ENCODE results near the gene FAM187B.
"Not testable (repeated sequence)": the region's sequence is repeated elsewhere in the genome, so short reads cannot be mapped to it uniquely, and the experiment has no call there.

The FAM187B gene

DNA sequence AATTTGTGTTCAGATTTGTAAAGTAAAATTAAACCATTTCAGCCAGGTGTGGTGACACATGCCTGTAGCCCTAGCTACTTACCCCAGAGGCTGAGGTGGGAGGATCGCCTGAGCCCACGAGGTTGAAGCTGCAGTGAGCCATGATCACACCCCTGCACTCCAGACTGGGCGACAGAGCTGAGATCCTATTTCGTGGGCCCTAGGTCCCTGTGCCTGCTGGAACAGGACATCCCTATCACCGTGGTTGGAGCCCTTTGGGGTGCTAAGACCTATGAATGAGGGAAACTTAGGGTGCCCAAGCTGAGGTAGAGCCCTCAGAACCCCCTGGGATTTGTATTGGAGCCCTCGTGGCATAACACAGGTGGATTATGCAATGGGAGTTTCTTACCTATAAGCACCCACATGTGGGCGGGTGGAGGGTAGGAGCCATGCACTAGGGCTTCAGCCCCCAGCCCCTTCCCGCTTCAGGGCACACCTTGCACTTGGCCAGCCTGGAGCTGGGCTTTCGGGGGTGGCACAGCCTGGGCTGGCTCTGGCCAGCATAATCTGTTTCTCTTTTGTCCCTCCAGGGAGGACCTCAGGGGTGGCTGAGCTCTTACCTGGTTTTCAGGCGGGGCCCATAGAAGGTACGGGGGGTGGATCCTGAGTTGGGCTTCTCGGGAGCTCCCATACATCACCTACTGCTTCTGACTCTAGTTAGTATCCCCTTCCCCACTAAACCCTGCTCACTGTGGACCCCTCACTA, 33.0 kb upstream of the FAM187B start:
- no peak for DNase-seq

DNA sequence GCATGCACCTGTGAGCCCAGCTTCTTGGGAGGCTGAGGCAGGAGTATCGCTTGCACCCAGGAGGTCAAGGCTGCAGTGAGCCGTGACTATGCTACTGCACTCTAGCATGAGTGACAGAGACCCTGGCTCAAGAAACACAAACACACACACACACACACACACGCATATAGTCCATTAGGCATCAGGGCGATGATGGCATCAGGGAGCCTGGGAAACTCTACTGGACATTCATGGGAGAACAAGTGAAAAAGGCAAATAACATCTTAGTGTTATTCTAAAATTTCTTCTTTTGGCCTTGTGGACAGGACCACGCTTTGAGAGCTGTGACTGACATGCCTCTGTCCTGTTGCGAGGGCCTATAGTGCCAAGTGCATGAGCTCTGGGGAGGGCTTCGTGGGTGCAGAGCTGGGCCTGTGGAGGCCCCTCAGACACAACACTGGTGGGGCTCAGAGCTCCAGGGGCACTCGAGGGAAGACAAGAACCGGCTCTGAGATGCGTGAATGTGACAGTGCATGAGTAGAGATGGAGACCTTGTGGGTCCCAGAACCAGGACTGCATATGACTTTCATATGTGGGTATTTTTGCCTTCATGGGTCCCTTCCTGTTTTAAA, 32.3 kb upstream of the FAM187B start:
- DNase-seq, result no peak

DNA sequence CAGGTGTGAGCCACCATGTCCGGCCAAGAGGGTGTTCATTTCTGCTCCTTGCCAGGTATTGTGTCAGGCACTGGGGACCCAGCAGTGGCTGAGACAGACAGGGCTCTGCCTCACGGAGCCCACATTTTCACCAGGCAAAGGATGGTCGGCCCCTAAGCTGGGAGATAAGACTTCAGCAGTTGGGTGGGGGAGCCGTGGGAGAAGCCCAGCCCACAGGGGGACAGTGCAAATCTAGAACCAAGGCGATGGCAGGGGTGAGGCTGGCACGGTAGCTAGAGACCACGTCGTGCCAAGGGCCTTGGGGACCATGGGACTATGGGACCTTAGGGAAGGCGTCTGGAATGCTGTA, 28.5 kb upstream of the FAM187B start:
- DNase-seq, result no peak

DNA sequence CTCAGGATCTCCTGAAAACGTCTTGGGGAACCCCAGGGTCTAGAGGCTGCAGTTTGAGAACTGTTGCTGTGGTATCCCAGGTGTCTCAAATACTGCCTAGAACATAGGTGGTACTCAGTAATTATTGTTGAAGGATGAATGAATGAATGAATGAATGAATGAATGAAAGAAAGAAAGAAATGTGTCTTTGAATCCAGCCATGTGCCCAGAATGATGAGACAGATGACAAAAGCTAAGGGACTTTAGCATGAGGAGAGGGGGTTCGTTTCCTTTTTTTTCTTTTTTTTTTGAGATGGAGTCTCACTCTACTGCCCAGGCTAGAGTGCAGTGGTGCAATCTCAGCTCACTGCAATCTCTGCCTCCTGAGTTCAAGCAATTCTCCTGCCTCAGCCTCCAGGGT, 28.0 kb upstream of the FAM187B start:
- DNase-seq, result no peak

DNA sequence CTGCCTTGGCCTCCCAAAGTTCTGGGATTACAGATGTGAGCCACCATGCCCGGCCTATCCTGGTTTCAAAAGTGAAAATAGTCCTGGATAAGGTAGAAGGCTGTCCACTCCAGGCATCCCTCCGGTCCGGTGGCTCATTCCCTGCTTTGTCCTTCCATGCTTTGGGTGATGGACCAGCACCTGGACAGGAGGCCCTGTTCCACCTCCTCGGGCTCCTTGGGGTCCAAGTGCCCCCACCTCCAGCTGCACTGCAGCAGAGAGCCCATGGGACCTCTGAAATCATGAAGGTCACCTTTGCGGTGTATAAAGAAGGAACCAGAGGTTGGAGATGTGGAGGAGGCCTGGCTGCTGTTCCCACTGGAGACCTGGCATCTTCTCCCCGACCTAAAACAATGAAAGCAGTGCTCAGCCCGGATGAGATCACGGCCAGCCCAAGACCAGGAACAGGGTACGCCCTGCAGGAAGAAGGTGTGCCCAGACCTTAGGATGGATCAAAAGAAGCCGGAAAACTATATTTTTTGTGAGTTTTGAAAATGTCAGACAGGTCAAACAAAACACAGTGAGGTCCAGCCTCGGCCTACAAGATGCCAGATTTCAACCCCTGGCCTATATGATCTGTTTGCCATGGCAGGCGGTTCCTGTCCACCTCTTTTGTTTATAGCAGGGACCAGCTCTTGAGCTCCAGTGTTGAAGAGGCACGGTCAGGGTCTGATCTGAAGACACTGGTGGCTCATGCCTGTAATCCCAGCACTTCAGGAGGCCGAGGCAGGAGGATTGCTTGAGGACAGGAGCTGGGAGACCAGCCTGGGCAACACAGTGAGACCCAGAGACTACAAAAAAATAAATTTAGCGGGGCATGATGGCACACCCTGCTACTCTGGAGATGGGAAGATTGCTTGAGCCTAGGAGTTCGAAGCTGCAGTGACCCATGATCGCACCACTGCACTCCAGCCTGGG, 26.1 kb upstream of the FAM187B start:
- no peak for DNase-seq

DNA sequence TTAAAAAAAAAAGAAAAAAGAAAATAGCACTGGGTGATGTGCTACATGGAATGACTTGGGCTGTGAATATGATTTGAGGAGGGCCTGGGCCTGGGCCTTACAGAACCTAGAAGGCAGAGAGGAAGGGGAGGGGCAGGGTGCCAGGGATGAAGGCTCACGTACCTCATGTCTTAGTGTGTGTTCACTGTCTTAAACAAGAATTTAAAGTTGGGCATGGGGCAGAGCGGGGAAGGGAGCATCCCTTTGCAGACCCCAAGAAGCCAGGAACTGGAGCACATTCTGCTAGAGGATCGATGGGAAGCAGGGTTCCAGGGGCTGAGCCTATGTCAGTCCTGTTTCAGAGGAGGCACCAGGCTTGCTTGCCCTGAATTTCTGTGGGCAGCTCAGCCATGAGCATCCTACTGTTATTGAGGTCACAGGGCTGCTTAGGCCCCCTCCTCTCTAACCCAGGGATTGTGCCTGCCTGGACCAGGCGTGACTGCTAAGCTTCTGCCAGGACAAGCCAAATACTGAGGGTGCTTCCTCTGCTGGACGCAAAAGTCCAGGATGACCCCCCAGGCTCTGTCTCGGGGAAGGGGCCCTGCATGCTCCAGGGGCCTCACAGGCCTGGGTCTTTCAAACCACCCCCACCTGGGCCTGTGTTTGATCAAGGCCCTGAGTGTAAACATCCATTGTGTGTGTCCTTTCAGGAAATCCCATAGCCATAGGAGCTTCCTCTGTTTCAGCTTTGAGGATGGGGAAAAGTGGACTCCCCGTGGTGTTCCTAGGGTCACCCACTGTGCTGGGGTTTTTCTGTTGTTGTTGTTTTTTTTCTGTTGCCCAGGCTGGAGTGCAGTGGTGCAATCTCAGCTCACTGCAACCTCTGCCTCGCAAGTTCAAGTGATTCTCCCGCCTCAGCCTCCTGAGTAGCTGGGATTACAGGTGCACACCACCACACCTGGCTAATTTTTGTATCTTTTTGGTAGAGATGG, 25.1 kb upstream of the FAM187B start:
- DNase-seq, result no peak

DNA sequence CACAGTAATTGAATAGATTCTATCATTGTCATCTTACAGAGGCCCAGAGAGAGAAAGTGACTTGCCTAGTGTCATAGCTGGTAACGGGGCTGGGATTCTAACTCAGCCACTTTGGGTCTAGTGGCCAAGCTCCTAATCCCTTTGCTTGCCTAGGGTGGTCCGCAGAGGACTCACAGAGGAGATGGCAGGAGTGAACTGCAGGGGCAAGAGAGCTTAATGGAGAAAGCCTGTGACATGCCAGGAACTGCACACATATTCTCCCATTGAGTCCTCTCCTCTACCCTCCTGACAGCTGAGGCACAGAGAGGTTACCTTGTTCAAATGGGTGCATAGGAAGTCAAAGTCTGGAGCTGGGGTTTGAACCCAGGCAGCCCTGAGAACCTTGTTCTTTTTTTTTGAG, 22.9 kb upstream of the FAM187B start:
- DNase-seq, result no peak

DNA sequence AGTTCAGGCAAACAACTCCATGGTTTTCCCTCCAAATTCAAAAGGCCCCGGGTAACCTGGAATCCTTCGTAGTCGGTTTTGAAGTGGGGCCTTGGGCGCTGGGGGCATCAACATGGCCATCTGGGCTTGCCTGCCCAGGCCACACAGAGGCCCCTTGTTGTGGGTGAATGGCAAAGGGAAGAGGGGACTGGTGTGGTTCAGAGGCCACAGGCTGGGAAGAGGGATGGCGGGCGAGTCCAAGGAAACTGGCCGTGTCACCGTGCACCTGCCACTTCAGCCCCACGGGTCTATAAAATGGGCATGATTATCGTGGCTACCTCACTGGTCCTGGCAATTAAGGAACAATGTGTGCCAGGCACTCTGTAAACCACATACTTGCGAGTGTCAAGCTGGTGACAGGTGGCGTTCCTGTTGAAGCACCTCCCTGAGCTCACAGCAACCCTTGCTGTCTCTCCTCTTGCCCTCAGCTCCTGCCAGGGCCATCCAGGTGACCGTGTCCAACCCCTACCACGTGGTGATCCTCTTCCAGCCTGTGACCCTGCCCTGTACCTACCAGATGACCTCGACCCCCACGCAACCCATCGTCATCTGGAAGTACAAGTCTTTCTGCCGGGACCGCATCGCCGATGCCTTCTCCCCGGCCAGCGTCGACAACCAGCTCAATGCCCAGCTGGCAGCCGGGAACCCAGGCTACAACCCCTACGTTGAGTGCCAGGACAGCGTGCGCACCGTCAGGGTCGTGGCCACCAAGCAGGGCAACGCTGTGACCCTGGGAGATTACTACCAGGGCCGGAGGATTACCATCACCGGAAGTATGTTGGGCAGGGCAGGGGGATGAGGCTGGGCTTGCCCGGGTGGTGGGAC, 21.5 kb upstream of the FAM187B start:
- DNase-seq, result no peak

DNA sequence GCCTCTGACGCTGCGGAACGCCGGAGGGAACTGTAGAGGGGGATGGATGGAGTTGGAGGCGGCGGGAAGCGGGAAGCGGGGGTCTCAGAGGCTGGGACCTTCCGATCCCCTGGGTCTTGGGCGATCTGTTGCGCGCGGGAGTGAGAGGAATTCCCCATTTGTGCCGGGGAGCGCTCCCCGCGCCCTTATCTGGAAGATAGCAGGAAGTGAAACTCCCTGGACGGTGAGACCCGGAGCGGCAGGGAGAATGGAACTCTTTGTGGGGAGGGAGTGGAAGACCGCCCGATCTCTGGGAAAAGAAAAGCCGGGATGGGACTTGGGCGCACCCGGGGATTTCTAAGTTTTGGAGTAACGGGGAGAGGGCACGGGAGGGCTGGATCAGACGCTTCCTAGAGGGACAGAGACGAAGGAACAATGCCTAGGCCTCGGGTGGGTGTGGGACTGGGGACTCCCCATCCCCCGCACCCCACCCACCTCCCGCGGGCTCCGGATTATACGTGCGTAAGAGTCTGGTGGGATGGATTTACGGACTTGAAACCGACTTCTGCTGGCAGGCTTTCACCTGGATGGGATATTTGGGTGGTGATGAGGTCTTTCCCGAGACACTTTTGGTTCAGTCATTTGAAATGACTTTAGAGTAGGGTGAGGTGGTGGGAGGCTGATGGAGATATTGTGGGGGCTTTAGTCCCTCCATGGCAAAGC, 20.8 kb upstream of the FAM187B start:
- DNase-seq, result no peak

DNA sequence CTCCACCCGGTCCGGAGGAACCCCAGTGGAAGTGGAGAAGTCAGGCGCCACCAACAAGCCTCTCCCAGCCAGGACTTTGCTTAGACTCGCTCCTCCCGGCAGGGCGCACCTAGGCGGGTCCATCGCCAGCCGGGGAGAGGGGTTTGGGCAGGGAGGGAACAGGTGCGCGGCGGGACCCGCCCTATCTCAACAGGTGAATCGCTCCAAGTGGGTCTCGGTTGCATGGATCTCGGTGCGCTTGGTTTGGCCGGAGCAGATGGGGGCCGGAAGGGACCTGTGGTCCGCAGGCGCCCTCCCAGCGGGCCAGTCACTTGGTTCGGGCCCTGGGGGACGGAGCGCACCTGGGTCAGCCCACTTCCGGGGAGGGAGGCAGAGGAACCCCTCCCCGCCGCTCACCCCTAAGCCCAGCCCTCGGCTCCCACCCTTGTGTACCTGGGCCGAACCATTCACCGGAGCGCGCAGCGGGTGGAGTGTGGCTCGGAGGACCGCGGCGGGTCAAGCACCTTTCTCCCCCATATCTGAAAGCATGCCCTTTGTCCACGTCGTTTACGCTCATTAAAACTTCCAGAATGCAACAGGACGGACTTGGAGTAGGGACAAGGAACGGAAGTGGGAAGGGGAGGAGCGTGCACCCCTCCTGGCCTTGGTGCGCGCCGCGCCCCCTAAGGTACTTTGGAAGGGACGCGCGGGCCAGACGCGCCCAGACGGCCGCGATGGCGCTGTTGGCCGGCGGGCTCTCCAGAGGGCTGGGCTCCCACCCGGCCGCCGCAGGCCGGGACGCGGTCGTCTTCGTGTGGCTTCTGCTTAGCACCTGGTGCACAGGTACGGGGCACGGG, 20.0 kb upstream of the FAM187B start, which contains the start of gene LSR:
TSS of gene LSR (plus strand) at position 693 of the 836 bp plus-strand sequence. CDS start at position 714, 21 bp downstream.
- DNase-seq, result no peak

DNA sequence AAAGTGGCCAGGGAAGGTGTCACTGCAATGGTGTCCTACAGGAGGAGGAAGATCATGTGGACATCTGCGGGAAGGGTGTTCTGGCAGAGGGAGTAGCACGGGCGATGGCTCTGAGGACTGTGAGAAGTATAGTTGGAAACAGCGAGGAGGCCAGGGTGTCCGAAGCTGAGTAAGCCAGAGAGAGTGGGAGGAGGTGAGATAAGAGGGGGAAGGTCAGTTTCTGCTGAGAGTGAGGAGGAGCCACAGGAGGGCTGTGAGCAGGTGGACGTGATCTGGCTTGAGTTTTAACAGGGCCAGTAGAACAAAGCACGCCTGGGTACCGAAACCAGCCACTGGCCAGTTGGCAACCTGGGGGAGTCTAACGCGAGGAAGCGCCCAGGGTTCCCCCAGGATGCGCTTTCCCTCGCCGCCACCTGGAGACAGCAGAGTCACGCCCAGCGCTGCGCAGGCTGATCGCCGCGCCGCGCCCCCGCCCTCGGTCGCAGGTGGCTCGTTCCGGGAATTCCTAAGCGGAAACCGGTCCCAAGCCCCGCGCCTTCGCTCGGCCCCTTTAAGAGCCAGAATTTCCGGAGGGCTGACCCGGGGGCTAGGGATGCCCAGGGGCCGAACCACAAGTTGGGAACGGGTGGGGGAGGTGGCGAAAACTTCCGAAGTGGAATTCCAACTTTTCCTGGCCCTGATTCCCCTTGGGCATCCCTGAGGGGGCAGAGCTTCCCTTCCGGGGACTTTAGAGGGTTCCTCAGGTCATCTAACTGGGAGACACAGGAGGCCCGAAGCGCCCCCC, 19.2 kb upstream of the FAM187B start:
- peak; percentile 19 for DNase-seq

DNA sequence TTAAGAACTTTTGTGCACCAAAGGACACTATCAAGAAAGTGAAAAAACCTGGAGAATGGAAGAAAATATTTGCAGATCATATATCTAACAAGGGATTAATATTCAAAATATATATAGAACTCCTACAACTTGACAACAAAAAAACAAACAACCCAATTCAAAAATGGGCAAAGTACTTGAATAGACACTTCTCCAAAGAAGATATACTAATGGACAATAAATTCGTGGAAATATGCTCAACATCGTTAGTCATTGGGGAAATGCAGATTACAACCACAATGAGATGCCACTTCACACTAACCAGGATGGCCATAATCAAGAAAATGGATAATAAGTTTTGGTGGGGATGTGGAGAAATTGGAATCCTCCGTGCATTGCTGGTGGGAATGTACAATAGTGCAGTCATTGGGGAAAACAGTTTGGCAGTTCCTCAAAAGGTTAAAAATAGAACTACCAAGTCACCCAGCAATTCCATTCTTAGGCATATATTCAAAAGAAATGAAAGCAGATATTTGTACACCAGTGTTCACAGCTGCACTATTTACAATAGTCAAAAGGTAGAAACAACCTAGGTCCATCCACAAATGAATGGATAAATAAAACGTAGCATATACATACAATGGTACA, 18.0 kb upstream of the FAM187B start:
- no peak for DNase-seq

DNA sequence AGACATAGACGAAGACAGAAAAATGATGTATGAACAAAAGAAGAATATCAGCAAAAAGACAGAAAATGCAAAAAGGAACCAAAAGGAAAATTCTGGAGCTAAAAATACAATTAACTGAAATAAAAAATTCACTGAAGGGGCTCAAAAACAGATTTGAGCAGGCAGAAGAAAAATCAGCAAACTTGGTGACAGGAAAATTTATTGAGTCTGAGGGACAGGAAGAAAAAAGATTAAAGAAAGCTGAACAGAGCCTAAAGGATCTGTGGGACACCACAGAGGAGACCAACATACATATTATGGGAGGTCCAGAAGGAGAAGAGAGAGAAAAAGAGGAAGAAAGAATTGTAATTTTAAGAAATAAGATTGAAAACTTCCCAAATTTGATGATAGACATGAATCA, 12.9 kb upstream of the FAM187B start:
- DNase-seq, result no peak

DNA sequence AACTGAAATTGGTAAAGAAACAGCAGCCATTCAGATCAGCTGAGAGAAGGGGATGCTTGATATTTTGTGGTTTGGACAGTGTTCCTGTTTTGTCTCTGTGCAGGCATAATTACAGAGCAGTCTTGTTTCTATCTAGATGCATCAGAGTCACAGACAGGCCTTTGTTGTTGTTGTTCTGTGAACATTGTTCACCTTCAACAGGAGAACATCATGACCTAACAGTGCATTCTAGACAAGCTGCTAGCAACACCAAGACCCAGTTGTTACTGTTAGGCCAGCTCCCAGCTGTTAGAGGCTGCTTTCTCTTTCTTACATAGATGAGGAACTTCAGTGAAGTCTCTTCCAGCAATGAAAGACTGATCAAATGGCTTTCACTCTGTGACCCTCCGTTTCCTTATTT, 11.8 kb upstream of the FAM187B start:
- no peak for DNase-seq

DNA sequence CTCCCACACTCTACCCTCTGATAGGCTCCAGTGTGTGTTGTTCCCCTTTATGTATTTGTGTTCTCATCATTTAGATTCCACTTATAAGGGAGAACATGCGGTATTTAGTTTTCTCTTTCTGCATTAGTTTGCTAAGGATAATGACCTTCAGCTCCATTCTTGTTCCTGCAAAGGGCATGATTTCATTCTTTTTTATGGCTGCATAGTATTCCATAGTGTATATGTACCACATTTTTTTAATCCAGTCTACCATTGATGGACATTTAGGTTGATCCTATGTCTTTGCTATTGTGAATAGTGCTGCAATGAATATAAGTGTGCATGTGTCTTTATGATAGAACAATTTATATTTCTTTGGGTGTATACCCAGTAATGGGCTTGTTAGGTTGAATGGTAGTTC, 11.1 kb upstream of the FAM187B start:
- not testable (repeated sequence) for DNase-seq

DNA sequence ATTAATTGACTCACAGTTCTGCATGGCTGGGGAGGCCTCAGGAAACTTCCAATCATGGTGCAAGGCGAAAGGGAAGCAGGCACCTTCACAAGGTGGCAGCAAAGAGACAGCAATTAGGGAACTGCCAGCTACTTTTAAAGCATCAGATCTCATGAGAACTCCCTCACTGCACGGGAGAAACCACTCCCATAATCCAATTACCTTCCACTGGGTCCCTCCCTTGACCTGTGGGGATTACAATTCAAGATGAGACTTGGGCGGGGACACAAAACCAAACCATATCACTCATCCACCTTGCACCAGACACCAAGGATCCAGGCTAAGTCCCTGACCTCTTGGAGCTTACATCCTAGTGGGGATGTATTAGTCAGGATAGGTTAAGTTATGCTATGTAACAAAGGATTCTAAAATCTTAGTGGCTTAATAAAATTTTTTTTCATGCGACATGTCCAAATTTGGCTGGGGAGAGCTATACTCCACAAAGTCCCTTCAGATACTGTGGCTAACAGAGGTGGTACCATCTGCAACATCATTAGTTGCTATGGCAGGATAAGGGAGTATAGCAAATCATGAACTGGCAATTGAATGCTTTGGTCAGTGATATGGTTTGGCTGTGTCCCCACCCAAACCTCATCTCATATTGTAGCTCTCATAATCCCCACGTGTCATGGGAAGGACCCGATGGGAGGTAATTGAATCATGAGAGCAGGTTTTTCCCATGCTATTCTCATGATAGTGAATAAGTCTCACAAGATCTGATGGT, 8.3 kb upstream of the FAM187B start:
- no peak for DNase-seq

DNA sequence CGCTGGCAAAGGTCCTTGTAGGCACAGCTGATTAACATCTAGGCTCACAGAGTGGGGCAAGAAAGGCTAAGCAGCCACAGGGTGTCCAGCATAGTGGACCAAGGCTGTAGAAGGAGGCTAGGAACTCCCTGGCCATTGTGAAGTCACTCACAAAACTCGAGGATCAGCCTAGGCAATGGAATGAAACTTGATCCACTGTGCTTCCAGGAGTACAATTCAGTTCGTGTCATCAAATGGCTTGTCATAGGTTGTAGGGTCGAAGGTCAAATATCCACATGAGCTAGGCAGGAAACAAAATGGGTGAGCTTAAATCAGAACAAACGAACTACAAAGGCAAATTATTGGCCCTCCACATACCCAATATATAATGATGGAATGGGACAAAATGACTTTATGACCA, 4.4 kb upstream of the FAM187B start:
- no peak for DNase-seq

All from EL (cell line).